Measurements from ENCODE around the gene INPP5E.

DNA sequence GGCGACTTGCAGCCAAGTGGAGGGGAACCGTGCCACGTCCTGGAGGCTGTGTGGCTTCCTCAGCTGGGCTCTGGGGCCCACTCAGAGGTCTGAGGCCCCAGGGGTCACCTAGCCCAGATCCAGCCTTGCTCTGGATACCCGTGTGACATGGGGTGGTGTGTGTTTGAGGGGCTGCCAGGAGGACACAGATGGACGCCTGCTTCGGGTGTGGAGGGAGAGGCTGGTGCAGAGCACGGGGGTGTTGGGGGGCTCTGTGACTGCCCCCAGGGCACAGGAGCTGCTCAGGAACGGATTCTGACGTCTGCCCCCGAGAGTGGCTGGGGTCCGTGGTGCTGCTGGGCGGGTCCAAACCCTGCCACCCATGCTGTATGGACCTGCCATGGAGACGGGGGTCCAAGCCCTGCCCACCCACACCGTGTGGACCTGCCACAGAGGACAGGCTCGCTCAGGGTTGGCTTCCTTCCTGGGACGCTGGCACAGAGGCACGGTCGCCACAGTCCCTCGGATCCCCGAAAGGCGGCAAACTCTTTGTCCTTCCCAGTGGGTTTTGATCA, 10.5 kb downstream of the INPP5E start:
- TF ChIP-seq TAF1 (IDR thresholded peaks at IDR 0.05; ENCODE audit: borderline replicate concordance, insufficient read depth, low read length) (no peak), POLR2AphosphoS5 (IDR thresholded peaks at IDR 0.05; ENCODE audit: low read depth, low read length) (no peak), FOXP2 (optimal IDR thresholded peaks at IDR 0.05; ENCODE audit: borderline replicate concordance, extremely low read depth, extremely low read length, insufficient read depth) (no peak)
- TF ChIP-seq, protein P1, sequence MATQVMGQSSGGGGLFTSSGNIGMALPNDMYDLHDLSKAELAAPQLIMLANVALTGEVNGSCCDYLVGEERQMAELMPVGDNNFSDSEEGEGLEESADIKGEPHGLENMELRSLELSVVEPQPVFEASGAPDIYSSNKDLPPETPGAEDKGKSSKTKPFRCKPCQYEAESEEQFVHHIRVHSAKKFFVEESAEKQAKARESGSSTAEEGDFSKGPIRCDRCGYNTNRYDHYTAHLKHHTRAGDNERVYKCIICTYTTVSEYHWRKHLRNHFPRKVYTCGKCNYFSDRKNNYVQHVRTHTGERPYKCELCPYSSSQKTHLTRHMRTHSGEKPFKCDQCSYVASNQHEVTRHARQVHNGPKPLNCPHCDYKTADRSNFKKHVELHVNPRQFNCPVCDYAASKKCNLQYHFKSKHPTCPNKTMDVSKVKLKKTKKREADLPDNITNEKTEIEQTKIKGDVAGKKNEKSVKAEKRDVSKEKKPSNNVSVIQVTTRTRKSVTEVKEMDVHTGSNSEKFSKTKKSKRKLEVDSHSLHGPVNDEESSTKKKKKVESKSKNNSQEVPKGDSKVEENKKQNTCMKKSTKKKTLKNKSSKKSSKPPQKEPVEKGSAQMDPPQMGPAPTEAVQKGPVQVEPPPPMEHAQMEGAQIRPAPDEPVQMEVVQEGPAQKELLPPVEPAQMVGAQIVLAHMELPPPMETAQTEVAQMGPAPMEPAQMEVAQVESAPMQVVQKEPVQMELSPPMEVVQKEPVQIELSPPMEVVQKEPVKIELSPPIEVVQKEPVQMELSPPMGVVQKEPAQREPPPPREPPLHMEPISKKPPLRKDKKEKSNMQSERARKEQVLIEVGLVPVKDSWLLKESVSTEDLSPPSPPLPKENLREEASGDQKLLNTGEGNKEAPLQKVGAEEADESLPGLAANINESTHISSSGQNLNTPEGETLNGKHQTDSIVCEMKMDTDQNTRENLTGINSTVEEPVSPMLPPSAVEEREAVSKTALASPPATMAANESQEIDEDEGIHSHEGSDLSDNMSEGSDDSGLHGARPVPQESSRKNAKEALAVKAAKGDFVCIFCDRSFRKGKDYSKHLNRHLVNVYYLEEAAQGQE (IDR thresholded peaks at IDR 0.05; ENCODE audit: insufficient read depth in 1 of 2, low read depth in 2 of 2, low read length in 2 of 2) = no peak
